ENCODE results near the gene ADGRL3. TPM values are rescaled to one million over a fixed set of nuclear protein-coding genes. Genes with fewer than 3 reads are reported as not detected.

Gene ADGRL3
- total RNA-seq, 1 experiment from 2014 or later, result not detected

GRCh38 chr4:61182915-61183314, 17.2 kb upstream of the ADGRL3 start:
- Histone ChIP-seq H4K20me1 (ENCODE audit: insufficient read depth, low read depth, low read length) (no peaks in the 10 kb centered on the region), H3K9me3 (ENCODE audit: low read length) (peaks cover 36% of the 10 kb centered on the region), H3K9me2 (replicated peaks; ENCODE audit: insufficient read depth, low read length) (no peaks in the 10 kb centered on the region), H3K4me3 (ENCODE audit: low read length) (no peak overlapping the region), H3K9ac (ENCODE audit: low read length) (no peak overlapping the region), H3K27me3 (ENCODE audit: low read length) (no peaks in the 10 kb centered on the region), H2AFZ (ENCODE audit: low read length) (no peak overlapping the region), H3K27ac (ENCODE audit: low read length) (no peak overlapping the region), H3K36me3 (ENCODE audit: insufficient read depth, low read length) (no peaks in the 10 kb centered on the region), H3K4me1 (ENCODE audit: low read length) (no peaks in the 10 kb centered on the region), H3K79me2 (ENCODE audit: low read length) (no peaks in the 10 kb centered on the region), H3K4me2 (ENCODE audit: low read depth, low read length, poor library complexity, severe bottlenecking) (no peak overlapping the region)
- DNase-seq, result no peak

DNA sequence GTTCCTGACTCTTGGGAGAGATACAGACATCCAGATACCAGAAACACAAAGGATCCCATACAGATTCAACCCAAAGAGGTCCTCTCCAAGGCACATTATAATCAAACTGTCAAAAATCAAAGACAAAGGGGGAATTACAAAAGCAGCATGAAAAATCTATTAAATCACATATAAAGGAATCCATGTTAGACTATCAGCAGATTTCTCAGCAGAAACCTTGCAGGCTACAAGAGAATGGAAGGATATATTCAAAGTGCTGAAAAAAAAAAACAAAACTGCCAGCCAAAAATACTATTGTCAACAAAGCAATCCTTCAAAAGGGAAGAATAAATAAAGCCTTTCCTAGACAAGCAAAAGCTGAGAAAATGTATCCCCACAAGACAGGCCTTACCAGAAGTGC, 14.8 kb upstream of the ADGRL3 start:
- no peaks in the 10 kb centered on the region for H3K79me2 ChIP-seq (ENCODE audit: low read length)
- no peaks in the 10 kb centered on the region for H3K9me2 ChIP-seq (replicated peaks; ENCODE audit: insufficient read depth, low read length)
- no peaks in the 10 kb centered on the region for H3K4me1 ChIP-seq (ENCODE audit: low read length)
- H3K9ac ChIP-seq (ENCODE audit: low read length), result no peak overlapping the region
- no peak overlapping the region for H3K27ac ChIP-seq (ENCODE audit: low read length)
- no peaks in the 10 kb centered on the region for H3K36me3 ChIP-seq (ENCODE audit: insufficient read depth, low read length)
- peaks cover 20% of the 10 kb centered on the region for H3K9me3 ChIP-seq (ENCODE audit: low read length)
- H3K4me3 ChIP-seq (ENCODE audit: low read length), result no peak overlapping the region
- no peak overlapping the region for H2AFZ ChIP-seq (ENCODE audit: low read length)
- H3K4me2 ChIP-seq (ENCODE audit: low read depth, low read length, poor library complexity, severe bottlenecking), result no peak overlapping the region
- H4K20me1 ChIP-seq (ENCODE audit: insufficient read depth, low read depth, low read length), result no peaks in the 10 kb centered on the region
- no peak for DNase-seq
- no peaks in the 10 kb centered on the region for H3K27me3 ChIP-seq (ENCODE audit: low read length)

GRCh38 chr4:61192392-61192791, 7.7 kb upstream of the ADGRL3 start:
- H3K36me3 ChIP-seq (ENCODE audit: insufficient read depth, low read length), result no peaks in the 10 kb centered on the region

GRCh38 chr4:61193863-61194262, 6.3 kb upstream of the ADGRL3 start:
- Histone ChIP-seq H3K4me3 (ENCODE audit: low read length) (no peak overlapping the region), H3K9me2 (replicated peaks; ENCODE audit: insufficient read depth, low read length) (no peaks in the 10 kb centered on the region), H3K4me1 (ENCODE audit: low read length) (no peaks in the 10 kb centered on the region)

More at GRCh38 chr4:61192392-61192791, 7.7 kb upstream of the ADGRL3 start:
- H3K27ac ChIP-seq (ENCODE audit: low read length), result no peak overlapping the region
- DNase-seq, result no peak
- no peaks in the 10 kb centered on the region for H3K4me1 ChIP-seq (ENCODE audit: low read length)
- H2AFZ ChIP-seq (ENCODE audit: low read length), result no peak overlapping the region
- no peaks in the 10 kb centered on the region for H3K79me2 ChIP-seq (ENCODE audit: low read length)
- H3K4me3 ChIP-seq (ENCODE audit: low read length), result no peak overlapping the region
- H4K20me1 ChIP-seq (ENCODE audit: insufficient read depth, low read depth, low read length), result no peaks in the 10 kb centered on the region
- no peak overlapping the region for H3K4me2 ChIP-seq (ENCODE audit: low read depth, low read length, poor library complexity, severe bottlenecking)
- H3K9ac ChIP-seq (ENCODE audit: low read length), result no peak overlapping the region
- no peaks in the 10 kb centered on the region for H3K27me3 ChIP-seq (ENCODE audit: low read length)
- H3K9me2 ChIP-seq (replicated peaks; ENCODE audit: insufficient read depth, low read length), result no peaks in the 10 kb centered on the region
- H3K9me3 ChIP-seq (ENCODE audit: low read length), result peaks cover 21% of the 10 kb centered on the region

DNA sequence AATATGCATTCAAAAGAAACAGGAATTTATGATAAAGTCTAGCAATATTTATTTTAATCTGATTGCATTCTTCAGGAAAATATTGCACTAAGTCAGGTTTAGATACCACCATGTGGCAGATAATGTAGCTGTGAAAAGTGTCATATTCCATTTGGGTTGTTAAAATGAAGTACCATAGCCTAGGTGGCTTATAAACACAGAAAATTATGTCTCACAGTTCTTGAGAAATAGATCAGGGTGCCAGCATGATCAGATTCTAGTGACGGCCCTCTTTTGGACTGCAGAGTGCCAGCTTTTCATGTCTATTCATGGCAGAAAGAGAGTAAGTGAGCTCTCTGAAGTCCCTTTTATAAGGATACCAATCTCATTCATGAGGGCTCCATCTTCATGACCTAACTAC, 5.6 kb upstream of the ADGRL3 start:
- Histone ChIP-seq H3K9ac (ENCODE audit: low read length) (no peak overlapping the region), H3K9me2 (replicated peaks; ENCODE audit: insufficient read depth, low read length) (no peaks in the 10 kb centered on the region), H3K4me3 (ENCODE audit: low read length) (no peak overlapping the region), H3K4me2 (ENCODE audit: low read depth, low read length, poor library complexity, severe bottlenecking) (no peak overlapping the region), H3K36me3 (ENCODE audit: insufficient read depth, low read length) (no peaks in the 10 kb centered on the region), H4K20me1 (ENCODE audit: insufficient read depth, low read depth, low read length) (no peaks in the 10 kb centered on the region), H3K27ac (ENCODE audit: low read length) (no peak overlapping the region), H3K27me3 (ENCODE audit: low read length) (no peaks in the 10 kb centered on the region), H3K79me2 (ENCODE audit: low read length) (no peaks in the 10 kb centered on the region), H2AFZ (ENCODE audit: low read length) (no peak overlapping the region), H3K4me1 (ENCODE audit: low read length) (no peaks in the 10 kb centered on the region), H3K9me3 (ENCODE audit: low read length) (peaks cover 21% of the 10 kb centered on the region)
- DNase-seq, result no peak

More at GRCh38 chr4:61193863-61194262, 6.3 kb upstream of the ADGRL3 start:
- peaks cover 17% of the 10 kb centered on the region for H3K9me3 ChIP-seq (ENCODE audit: low read length)
- no peak for DNase-seq
- H3K9ac ChIP-seq (ENCODE audit: low read length), result no peak overlapping the region
- no peaks in the 10 kb centered on the region for H3K79me2 ChIP-seq (ENCODE audit: low read length)
- no peaks in the 10 kb centered on the region for H3K36me3 ChIP-seq (ENCODE audit: insufficient read depth, low read length)
- H4K20me1 ChIP-seq (ENCODE audit: insufficient read depth, low read depth, low read length), result no peaks in the 10 kb centered on the region
- no peak overlapping the region for H3K4me2 ChIP-seq (ENCODE audit: low read depth, low read length, poor library complexity, severe bottlenecking)
- no peak overlapping the region for H3K27ac ChIP-seq (ENCODE audit: low read length)
- no peaks in the 10 kb centered on the region for H3K27me3 ChIP-seq (ENCODE audit: low read length)
- H2AFZ ChIP-seq (ENCODE audit: low read length), result no peak overlapping the region

- H3K4me3 ChIP-seq (ENCODE audit: low read length), result no peak overlapping the region
- H3K27ac ChIP-seq (ENCODE audit: low read length), result no peak overlapping the region
- no peaks in the 10 kb centered on the region for H3K9me2 ChIP-seq (replicated peaks; ENCODE audit: insufficient read depth, low read length)
- peaks cover 21% of the 10 kb centered on the region for H3K9me3 ChIP-seq (ENCODE audit: low read length)
- no peaks in the 10 kb centered on the region for H3K36me3 ChIP-seq (ENCODE audit: insufficient read depth, low read length)
- no peak overlapping the region for H3K9ac ChIP-seq (ENCODE audit: low read length)
- no peaks in the 10 kb centered on the region for H3K79me2 ChIP-seq (ENCODE audit: low read length)
- H4K20me1 ChIP-seq (ENCODE audit: insufficient read depth, low read depth, low read length), result no peaks in the 10 kb centered on the region
- no peaks in the 10 kb centered on the region for H3K27me3 ChIP-seq (ENCODE audit: low read length)
- H2AFZ ChIP-seq (ENCODE audit: low read length), result no peak overlapping the region
- H3K4me2 ChIP-seq (ENCODE audit: low read depth, low read length, poor library complexity, severe bottlenecking), result no peak overlapping the region
- no peaks in the 10 kb centered on the region for H3K4me1 ChIP-seq (ENCODE audit: low read length)
- DNase-seq, result no peak
Measured at GRCh38 chr4:61195101-61195500, 5.0 kb upstream of the ADGRL3 start.

GRCh38 chr4:61198686-61199085, 1.4 kb upstream of the ADGRL3 start:
- H3K4me3 ChIP-seq (ENCODE audit: low read length), result no peak overlapping the region

DNA sequence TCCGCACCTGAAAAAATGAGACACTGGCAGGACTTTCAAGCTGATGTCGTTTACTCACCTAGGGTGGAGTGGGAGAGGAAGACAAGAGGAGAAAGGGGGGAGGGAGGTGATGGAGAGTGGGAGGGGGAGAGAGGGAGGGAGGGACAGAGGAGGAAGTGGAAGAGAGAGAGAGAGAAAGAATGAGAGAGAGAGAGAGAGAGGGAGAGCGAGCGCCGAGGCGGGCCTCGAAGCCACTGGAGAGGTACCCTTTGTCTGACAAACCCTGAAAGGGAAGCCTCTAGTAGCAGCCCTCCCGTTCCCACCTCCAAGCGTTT, 296 bp upstream of the ADGRL3 start:
- Histone ChIP-seq H3K36me3 (ENCODE audit: insufficient read depth, low read length) (no peaks in the 10 kb centered on the region), H3K79me2 (ENCODE audit: low read length) (no peaks in the 10 kb centered on the region), H3K9ac (ENCODE audit: low read length) (no peak overlapping the region), H4K20me1 (ENCODE audit: insufficient read depth, low read depth, low read length) (no peaks in the 10 kb centered on the region), H3K9me3 (ENCODE audit: low read length) (peaks cover 18% of the 10 kb centered on the region), H3K4me2 (ENCODE audit: low read depth, low read length, poor library complexity, severe bottlenecking) (no peak overlapping the region), H2AFZ (ENCODE audit: low read length) (no peak overlapping the region), H3K27ac (ENCODE audit: low read length) (no peak overlapping the region), H3K4me1 (ENCODE audit: low read length) (no peaks in the 10 kb centered on the region), H3K9me2 (replicated peaks; ENCODE audit: insufficient read depth, low read length) (no peaks in the 10 kb centered on the region), H3K27me3 (ENCODE audit: low read length) (no peaks in the 10 kb centered on the region), H3K4me3 (ENCODE audit: low read length) (no peak overlapping the region)
- DNase-seq, result no peak

More at GRCh38 chr4:61198686-61199085, 1.4 kb upstream of the ADGRL3 start:
- no peaks in the 10 kb centered on the region for H3K27me3 ChIP-seq (ENCODE audit: low read length)
- no peaks in the 10 kb centered on the region for H3K9me2 ChIP-seq (replicated peaks; ENCODE audit: insufficient read depth, low read length)
- no peaks in the 10 kb centered on the region for H4K20me1 ChIP-seq (ENCODE audit: insufficient read depth, low read depth, low read length)
- peaks cover 17% of the 10 kb centered on the region for H3K9me3 ChIP-seq (ENCODE audit: low read length)
- H3K27ac ChIP-seq (ENCODE audit: low read length), result no peak overlapping the region
- H3K79me2 ChIP-seq (ENCODE audit: low read length), result no peaks in the 10 kb centered on the region
- no peak overlapping the region for H2AFZ ChIP-seq (ENCODE audit: low read length)
- no peaks in the 10 kb centered on the region for H3K36me3 ChIP-seq (ENCODE audit: insufficient read depth, low read length)
- no peak overlapping the region for H3K4me2 ChIP-seq (ENCODE audit: low read depth, low read length, poor library complexity, severe bottlenecking)
- no peak for DNase-seq
- H3K9ac ChIP-seq (ENCODE audit: low read length), result no peak overlapping the region
- H3K4me1 ChIP-seq (ENCODE audit: low read length), result no peaks in the 10 kb centered on the region

DNA sequence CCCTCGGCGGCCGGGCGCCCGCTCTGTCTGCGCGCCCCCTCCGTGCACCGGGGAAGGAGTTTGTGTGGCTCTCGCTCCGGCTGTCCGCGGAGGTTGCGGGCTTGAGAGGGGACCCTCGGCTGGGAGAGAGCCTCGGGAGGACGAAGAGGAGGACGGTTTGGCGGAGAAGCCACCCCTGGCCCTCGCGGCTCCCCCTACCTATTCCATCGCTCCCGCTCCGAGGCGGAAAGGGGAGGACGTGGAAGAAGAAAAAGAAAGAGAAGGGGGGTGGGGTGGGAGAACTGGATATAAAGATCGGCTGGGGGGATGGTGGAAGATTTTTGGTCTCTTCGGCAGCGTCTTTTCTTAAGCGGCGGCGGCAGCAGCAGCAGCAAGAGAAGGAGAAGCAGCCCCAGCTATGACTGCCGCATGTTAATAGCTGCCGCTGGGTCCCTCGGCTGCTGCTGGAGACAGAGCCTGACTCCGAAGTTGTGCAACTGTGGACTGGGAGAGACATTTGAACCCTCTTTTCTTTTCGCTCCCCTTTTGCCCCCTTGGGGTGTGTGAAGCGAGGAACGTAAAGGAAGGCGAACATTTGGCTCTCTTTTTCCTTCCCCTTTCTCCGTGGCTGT, 895 bp downstream of the ADGRL3 start:
- no peak overlapping the region for H3K9ac ChIP-seq (ENCODE audit: low read length)
- no peak overlapping the region for H2AFZ ChIP-seq (ENCODE audit: low read length)
- H3K36me3 ChIP-seq (ENCODE audit: insufficient read depth, low read length), result no peaks in the 10 kb centered on the region
- H3K4me2 ChIP-seq (ENCODE audit: low read depth, low read length, poor library complexity, severe bottlenecking), result no peak overlapping the region
- H3K27me3 ChIP-seq (ENCODE audit: low read length), result no peaks in the 10 kb centered on the region
- H3K9me3 ChIP-seq (ENCODE audit: low read length), result peaks cover 15% of the 10 kb centered on the region
- H3K27ac ChIP-seq (ENCODE audit: low read length), result no peak overlapping the region
- H3K9me2 ChIP-seq (replicated peaks; ENCODE audit: insufficient read depth, low read length), result no peaks in the 10 kb centered on the region
- no peaks in the 10 kb centered on the region for H4K20me1 ChIP-seq (ENCODE audit: insufficient read depth, low read depth, low read length)
- H3K79me2 ChIP-seq (ENCODE audit: low read length), result no peaks in the 10 kb centered on the region
- H3K4me3 ChIP-seq (ENCODE audit: low read length), result no peak overlapping the region
- no peaks in the 10 kb centered on the region for H3K4me1 ChIP-seq (ENCODE audit: low read length)
- no peak for DNase-seq
